ENCODE data around the gene AACS.

The AACS gene

DNA sequence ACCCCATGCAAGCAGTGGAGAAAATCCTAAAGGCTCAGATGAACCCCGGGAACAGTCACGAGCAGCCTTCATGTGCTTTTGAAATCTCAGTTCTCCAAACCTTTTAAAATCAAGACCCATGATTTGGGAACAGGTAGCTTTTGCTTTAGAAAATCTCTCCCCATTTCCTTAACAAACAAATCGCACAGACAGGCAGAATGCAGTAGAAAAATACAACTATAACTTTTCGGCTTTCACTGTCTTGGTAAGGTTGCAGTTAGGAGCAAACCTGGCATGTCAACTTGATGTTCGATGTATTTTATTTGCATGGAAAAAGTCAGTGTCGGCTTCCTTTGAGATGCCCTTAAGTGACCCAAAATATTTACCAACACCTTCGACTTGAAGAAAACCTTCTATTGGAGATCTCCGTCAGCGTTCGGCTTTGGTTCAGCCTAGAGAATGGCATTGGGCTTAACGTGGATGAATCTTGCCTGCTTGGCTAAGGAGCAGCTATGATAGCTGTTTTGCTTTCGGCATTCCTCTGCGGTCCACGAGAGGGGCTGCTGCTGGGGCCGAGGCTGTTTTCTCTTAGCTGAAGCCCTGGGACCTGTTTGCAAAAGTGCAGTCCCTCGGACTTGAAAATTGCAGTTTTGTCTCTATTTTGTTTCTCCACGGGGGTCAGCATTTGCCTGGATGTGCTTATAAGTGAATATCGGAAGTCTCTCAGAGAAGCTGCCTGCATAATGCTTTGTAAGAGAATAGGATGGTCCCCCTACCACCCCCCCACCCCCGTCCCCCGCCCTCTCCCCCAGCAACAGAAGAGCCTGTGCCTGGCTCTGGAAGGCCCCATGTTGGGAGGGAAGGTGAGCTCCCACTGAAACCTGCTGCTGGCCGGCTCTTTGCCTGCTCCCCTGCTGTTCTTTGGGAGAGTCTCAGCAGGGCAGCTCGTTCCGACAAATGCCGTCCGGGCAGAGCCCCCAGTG is 122.8 kb downstream of the AACS start:
- no peak for DNase-seq

DNA sequence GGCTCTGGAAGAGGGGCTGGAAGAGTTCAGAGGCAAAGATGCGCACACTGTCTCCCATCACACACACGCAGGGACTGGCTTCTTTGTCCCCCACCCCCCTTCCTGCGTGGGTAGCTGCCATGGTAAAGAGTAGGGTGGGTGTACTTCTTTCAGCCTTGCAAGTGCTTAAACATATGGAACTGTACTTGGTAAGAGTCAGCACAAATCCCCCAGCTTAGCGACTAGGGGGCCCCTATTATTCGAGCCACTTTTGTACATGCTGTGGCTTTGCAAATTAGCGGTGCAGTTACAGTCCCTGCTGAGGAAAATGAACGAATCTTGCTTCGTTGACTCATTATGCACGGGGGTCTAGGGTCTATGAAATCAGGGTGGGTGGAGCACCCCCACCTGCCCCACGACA is 123.8 kb downstream of the AACS start:
- DNase-seq = no peak

DNA sequence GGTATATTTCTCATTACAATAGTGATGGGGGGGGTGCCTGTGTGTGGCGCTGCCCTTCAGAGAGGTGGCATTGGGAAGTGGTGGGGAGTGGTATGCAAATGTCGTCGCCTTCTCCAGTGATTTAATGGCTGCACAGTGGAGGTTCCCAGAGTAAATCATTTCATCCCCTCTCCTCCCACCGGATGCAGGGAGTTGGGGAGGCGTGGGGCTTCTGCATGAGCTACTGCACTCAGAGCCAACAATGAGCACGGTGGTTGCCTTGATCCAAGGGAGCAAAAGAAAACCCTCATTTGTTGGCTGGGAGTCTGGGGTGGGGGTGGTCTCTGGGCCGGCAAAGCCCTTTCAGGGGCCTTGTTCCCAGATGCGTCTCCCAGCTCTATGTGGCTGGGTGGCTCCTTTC is 124.3 kb downstream of the AACS start:
- DNase-seq = no peak

DNA sequence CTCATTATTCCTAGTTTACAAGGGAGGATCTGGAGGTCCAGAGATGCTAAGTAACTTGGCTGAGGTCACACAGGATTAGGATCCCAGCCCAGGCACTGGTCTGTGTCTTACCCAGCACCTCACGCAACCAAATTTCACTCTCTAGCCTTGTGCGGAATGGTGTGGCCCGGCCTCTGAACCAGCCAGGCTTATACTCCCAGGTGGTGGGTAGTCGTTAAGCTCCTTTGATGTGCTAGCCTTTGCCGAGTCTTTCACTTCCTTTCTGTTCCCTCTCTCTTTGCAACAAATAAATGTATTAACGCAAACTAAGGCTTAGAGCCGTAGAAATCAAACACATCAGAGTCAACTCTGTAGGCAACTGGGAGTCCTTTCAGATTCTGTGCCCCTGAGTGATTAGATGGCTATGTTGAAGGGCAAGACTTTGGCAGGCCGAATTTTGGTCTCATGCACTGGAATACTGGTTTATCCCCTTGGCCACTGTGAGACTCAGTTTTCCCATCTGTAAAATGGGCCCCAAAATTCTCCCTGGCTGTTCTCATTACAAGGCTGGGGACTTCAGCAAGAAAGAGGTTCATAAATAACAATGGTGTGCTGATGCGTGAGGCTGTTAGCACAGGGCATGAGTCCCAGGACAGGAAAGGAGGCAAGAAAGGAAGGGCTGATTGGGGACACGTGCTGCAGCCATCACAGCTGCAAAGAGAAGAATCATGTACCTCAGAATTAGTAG is 126.3 kb downstream of the AACS start:
- no peak for DNase-seq

DNA sequence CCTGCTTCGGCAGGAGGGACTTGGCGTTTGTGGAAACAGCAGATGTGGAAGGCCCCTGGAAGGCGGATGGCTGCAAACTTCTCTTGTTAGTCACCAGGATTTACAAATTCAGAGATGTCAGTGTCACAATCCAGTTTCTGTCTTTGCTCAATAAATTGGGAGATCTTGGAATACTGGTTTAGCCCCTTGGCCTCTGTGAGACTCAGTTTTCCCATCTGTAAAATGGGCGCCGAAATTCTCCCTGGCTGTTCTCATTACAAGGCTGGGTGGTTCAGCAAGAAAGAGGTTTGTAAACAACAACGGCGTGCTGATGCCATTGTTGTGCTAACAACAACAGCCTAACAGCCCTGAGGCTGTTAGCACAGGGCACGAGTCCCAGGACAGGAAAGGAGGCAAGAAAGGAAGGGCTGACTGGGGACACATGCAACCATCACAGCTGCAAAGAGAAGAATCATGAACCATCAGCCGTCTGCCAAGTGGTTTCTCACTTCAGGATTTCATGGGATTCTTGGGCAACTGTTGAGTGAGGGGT is 127.5 kb downstream of the AACS start:
- DNase-seq = no peak

Data from stimulated activated naive CD4-positive, alpha-beta T cell treated with Interleukin-2 at 50 U/mL for 16 hours (primary cell).